Measurements from ENCODE around the gene KLHL6. TPM values are rescaled to one million over a fixed set of nuclear protein-coding genes. Genes with fewer than 3 reads are reported as not detected.

KLHL6 gene
- total and polyA plus RNA-seq, 2 of the 8 experiments (the other 6 are each of a cell fraction or from before 2014, with no cell fraction given), result 0.05 TPM; not detected in 1

DNA sequence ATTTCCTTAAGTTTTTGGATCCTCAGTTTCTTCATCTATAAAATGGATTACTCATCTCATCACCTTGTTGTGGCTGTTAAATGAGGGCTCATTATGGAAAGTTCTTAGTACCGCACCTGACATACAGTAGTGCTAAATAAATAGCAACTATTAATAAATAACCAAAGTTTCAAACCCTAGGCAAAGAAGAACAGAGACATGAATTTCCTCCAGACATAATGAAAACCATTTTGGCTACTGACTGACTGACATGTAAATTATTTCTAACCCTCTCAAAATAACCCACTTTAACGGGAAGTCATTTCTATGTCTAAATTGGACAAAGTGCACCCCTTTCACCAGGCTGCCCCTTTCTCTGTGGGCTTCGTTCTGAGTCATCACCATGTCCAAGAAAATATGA is 17.4 kb upstream of the KLHL6 start:
- H2BK12ac ChIP-seq (ENCODE audit: low read depth, low read length), result no peak overlapping the region
- no peak overlapping the region for H3K14ac ChIP-seq (ENCODE audit: insufficient read length)
- no peak overlapping the region for H2BK120ac ChIP-seq (replicated peaks; ENCODE audit: low read depth, low read length)
- no peak overlapping the region for H3K4me2 ChIP-seq (ENCODE audit: insufficient read depth in 1 of 2, low read depth in 2 of 2, low read length in 2 of 2)
- TF ChIP-seq TCF12 (IDR thresholded peaks at IDR 0.05; ENCODE audit: low read depth, low read length) (no peak), RXRA (IDR thresholded peaks at IDR 0.05; ENCODE audit: insufficient read depth, low read depth, low read length) (no peak), HDAC2 (IDR thresholded peaks at IDR 0.05; ENCODE audit: borderline replicate concordance in 1 of 2, low read depth in 2 of 2, low read length in 2 of 2) (no peak), HDAC6 (IDR thresholded peaks at IDR 0.05; ENCODE audit: low read depth, low read length) (no peak), RFX5 (IDR thresholded peaks at IDR 0.05; ENCODE audit: borderline replicate concordance, low read depth, low read length) (no peak), CTBP2 (IDR thresholded peaks at IDR 0.05; ENCODE audit: borderline replicate concordance, insufficient read depth, insufficient read length, low read length) (no peak)
- FAIRE-seq (no peak), DNase-seq (ENCODE audit: low read depth in 1 of 2, low spot score in 2 of 2) (no peak)
- H2AFZ ChIP-seq (ENCODE audit: low read length), result no peak overlapping the region
- no peak overlapping the region for H3K27ac ChIP-seq (ENCODE audit: low read depth, low read length)
- no peak overlapping the region for H3K9ac ChIP-seq (replicated peaks in 1 of 4; ENCODE audit: extremely low read depth in 1 of 4, low read depth in 3 of 4, low read length in 3 of 4)
- H2BK15ac ChIP-seq (ENCODE audit: low read length), result no peak overlapping the region
- H4K20me1 ChIP-seq (replicated peaks in 1 of 2; ENCODE audit: control insufficient read depth in 1 of 2, insufficient read depth in 2 of 2, low read length in 2 of 2), result no peaks in the 10 kb centered on the region
- no peak overlapping the region for H3K18ac ChIP-seq (ENCODE audit: extremely low read depth, low read length)
- no peaks in the 10 kb centered on the region for H3K27me3 ChIP-seq (replicated peaks in 1 of 4; ENCODE audit: control insufficient read depth in 3 of 4, extremely low read depth in 1 of 4, insufficient read depth in 3 of 4, low read length in 3 of 4)
- no peaks in the 10 kb centered on the region for H3K23me2 ChIP-seq (ENCODE audit: low read depth, low read length)
- H3K23ac ChIP-seq (ENCODE audit: insufficient read length), result no peak overlapping the region
- ChIA-PET CTCF (ENCODE audit: partially characterized antibody) (no interaction called here), POLR2A (ENCODE audit: partially characterized antibody) (no interaction called here)
- no peak overlapping the region for H3K4ac ChIP-seq (replicated peaks; ENCODE audit: insufficient read length, low read depth, low read length)
- 92% methylated on average over 3 of the region's 3 CpGs; no CpG with 5 or more reads in 1 of the 2 experiments for WGBS, 2 experiments (ENCODE audit: extremely low coverage in 1 of 2, insufficient coverage in 1 of 2, insufficient read length in 1 of 2, insufficient replicate concordance in 2 of 2, low coverage in 1 of 2, low lambda C conversion rate in 2 of 2, missing lambda C conversion rate in 1 of 2)
- no peak overlapping the region for H4K8ac ChIP-seq (ENCODE audit: extremely low read depth, insufficient read depth, low read length)
- H3K36me3 ChIP-seq (ENCODE audit: control insufficient read depth in 2 of 4, insufficient read depth in 4 of 4, low read length in 3 of 4), result no peaks in the 10 kb centered on the region
- no peak overlapping the region for H3K56ac ChIP-seq (replicated peaks; ENCODE audit: insufficient read length, low read depth, low read length)
- H3K79me1 ChIP-seq (ENCODE audit: low read depth, low read length), result no peaks in the 10 kb centered on the region
- H3K4me1 ChIP-seq (replicated peaks in 1 of 4; ENCODE audit: control insufficient read depth in 3 of 4, insufficient read depth in 4 of 4, low read length in 3 of 4), result peaks cover 2 to 10% (median 5%) of the 10 kb centered on the region in 4 experiments; a peak in 4 of 7 replicates
- no peak overlapping the region for H4K91ac ChIP-seq (replicated peaks; ENCODE audit: insufficient read length, low read length)
- no peak overlapping the region for H2BK20ac ChIP-seq (ENCODE audit: low read length)
- H3K4me3 ChIP-seq (ENCODE audit: extremely low read depth in 1 of 4, insufficient read depth in 2 of 4, low read depth in 3 of 4, low read length in 4 of 4), result no peak overlapping the region
- no peak overlapping the region for H2BK5ac ChIP-seq (ENCODE audit: low read depth, low read length)
- no peak overlapping the region for H4K5ac ChIP-seq (ENCODE audit: insufficient read length, low read depth, low read length)
- no peaks in the 10 kb centered on the region for H3K79me2 ChIP-seq (ENCODE audit: control insufficient read depth in 1 of 2, insufficient read depth in 2 of 2, low read length in 2 of 2)
- no peak overlapping the region for H2AK5ac ChIP-seq (ENCODE audit: low read depth, low read length)
- H3K9me3 ChIP-seq (ENCODE audit: insufficient read depth in 2 of 2, low read depth in 1 of 2, low read length in 1 of 2), result no peaks in the 10 kb centered on the region
